Endothelial cell of umbilical vein (primary cell): ENCODE results near the gene PGLYRP1.

Experiments
- EZH2 ChIP-seq: IDR thresholded peaks from 2 replicates; pipeline ENCODE4 v1.6.1; 2012; ENCODE audit warnings: borderline replicate concordance, low read depth, mild to moderate bottlenecking, moderate library complexity, low read length, inconsistent platforms; ENCODE audit not compliant: severe bottlenecking
- JUN ChIP-seq: IDR thresholded peaks from 2 replicates; pipeline ENCODE4 v1.6.1; 2011; ENCODE audit warnings: borderline replicate concordance, low read depth; ENCODE audit not compliant: insufficient read length, insufficient read depth
- POLR2A ChIP-seq: IDR thresholded peaks from 2 replicates; pipeline ENCODE4 v1.6.1; 2012; ENCODE audit warnings: low read depth, mild to moderate bottlenecking, control low read depth, low read length
- POLR2AphosphoS5 ChIP-seq: IDR thresholded peaks from 2 replicates; pipeline ENCODE4 v1.6.1; 2012; ENCODE audit warnings: low read depth, mild to moderate bottlenecking, control low read depth, low read length, moderate library complexity; ENCODE audit not compliant: insufficient read depth
- TF ChIP-seq, protein P1 (sequence below), 2 donors: IDR thresholded peaks; 1 replicate in 1 of 2; 2 replicates in 1 of 2; pipeline ENCODE4 v1.5.1; 2011; ENCODE audit warnings: low read length in 2 of 2, mild to moderate bottlenecking in 2 of 2, moderate library complexity in 2 of 2, control low read depth in 1 of 2, inconsistent platforms in 1 of 2, low read depth in 1 of 2; ENCODE audit not compliant: insufficient read depth in 1 of 2; ENCODE audit errors: extremely low read depth in 1 of 2
- TF ChIP-seq, protein P2 (sequence below): IDR thresholded peaks from 2 replicates; pipeline ENCODE4 v1.6.1; 2011; ENCODE audit not compliant: insufficient read depth, insufficient read length

DNA sequence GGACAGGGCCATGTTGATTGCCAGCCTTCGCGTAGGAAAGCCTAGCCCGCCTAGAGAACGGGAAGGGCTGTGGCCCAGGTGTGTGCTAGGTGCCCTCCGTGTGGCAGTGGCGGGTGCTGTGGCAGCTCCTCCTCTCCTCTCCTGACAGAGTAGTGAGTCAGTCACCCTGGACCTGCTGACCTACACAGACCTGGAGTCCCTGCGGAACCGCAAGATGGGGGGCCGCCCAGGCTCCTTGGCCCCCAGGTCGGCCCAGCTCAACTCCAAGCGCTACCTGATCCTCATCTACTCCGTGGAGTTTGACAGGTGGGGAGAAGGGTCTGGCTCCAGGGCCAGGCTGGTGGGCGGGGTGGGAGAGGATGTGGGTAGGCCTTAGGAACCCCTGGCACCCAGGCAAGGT is 16.4 kb downstream of the PGLYRP1 start:
- TF ChIP-seq, protein P1, sequence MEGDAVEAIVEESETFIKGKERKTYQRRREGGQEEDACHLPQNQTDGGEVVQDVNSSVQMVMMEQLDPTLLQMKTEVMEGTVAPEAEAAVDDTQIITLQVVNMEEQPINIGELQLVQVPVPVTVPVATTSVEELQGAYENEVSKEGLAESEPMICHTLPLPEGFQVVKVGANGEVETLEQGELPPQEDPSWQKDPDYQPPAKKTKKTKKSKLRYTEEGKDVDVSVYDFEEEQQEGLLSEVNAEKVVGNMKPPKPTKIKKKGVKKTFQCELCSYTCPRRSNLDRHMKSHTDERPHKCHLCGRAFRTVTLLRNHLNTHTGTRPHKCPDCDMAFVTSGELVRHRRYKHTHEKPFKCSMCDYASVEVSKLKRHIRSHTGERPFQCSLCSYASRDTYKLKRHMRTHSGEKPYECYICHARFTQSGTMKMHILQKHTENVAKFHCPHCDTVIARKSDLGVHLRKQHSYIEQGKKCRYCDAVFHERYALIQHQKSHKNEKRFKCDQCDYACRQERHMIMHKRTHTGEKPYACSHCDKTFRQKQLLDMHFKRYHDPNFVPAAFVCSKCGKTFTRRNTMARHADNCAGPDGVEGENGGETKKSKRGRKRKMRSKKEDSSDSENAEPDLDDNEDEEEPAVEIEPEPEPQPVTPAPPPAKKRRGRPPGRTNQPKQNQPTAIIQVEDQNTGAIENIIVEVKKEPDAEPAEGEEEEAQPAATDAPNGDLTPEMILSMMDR (IDR thresholded peaks at IDR 0.05; ENCODE audit: extremely low read depth in 1 of 2, insufficient read depth in 1 of 2, low read depth in 1 of 2, low read length in 2 of 2), result no peak
- TF ChIP-seq, protein P2, sequence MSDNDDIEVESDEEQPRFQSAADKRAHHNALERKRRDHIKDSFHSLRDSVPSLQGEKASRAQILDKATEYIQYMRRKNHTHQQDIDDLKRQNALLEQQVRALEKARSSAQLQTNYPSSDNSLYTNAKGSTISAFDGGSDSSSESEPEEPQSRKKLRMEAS, result no peak
- no peak for TF ChIP-seq JUN
- TF ChIP-seq POLR2AphosphoS5, result no peak
- TF ChIP-seq POLR2A, result no peak
- TF ChIP-seq EZH2, result no peak
